NCI-H1930 (cell line): ENCODE data around the gene IQCN.

Experiments used
- DNase-seq, 2 experiments: peaks; one replicate each; lab custom pipeline; 2025; lab: John Stamatoyannopoulos, UW

IQCN gene

GRCh38 chr19:18264971-18265540 lies 9.2 kb downstream of the IQCN start:
- no peak for DNase-seq

- DNase-seq = no peak
These were observed 10.0 kb downstream of the IQCN start for GRCh38 chr19:18264137-18264854.

- DNase-seq = no peak
These were observed 10.7 kb downstream of the IQCN start for GRCh38 chr19:18263324-18264136.

- DNase-seq = no peak
These were observed 11.3 kb downstream of the IQCN start for GRCh38 chr19:18262917-18263316.

GRCh38 chr19:18262144-18262543 lies 12.1 kb downstream of the IQCN start:
- no peak for DNase-seq

- DNase-seq = no peak
These were observed 12.8 kb downstream of the IQCN start for GRCh38 chr19:18261474-18261873.

- no peak for DNase-seq
These were observed 14.4 kb downstream of the IQCN start for GRCh38 chr19:18259893-18260292.

- DNase-seq = no peak
These were observed 16.5 kb downstream of the IQCN start for GRCh38 chr19:18257503-18258470.

GRCh38 chr19:18254546-18255503 lies 19.4 kb downstream of the IQCN start:
- no peak for DNase-seq

GRCh38 chr19:18253716-18254115 lies 20.5 kb downstream of the IQCN start:
- DNase-seq = no peak

GRCh38 chr19:18253130-18253529 lies 21.1 kb downstream of the IQCN start:
- no peak for DNase-seq

- DNase-seq = no peak
These were observed 21.9 kb downstream of the IQCN start for GRCh38 chr19:18252370-18252717.

- DNase-seq = peak; percentile 33 to 43
These were observed 22.5 kb downstream of the IQCN start for GRCh38 chr19:18251587-18252369.

- DNase-seq = no peak
These were observed 24.4 kb downstream of the IQCN start for GRCh38 chr19:18249834-18250233.

GRCh38 chr19:18245297-18245696 lies 29.0 kb downstream of the IQCN start:
- DNase-seq = no peak

GRCh38 chr19:18239303-18239702 lies 34.9 kb downstream of the IQCN start:
- DNase-seq = no peak

- DNase-seq = no peak
These were observed 40.1 kb downstream of the IQCN start for GRCh38 chr19:18234194-18234593.

- no peak for DNase-seq
These were observed 40.9 kb downstream of the IQCN start for GRCh38 chr19:18233224-18233825.

- peak; percentile 55 for DNase-seq
These were observed 41.6 kb downstream of the IQCN start for GRCh38 chr19:18232540-18233223.
